Keratinocyte (primary cell): ENCODE results near the gene ZFP3.
"Not testable (repeated sequence)": the region's sequence is repeated elsewhere in the genome, so short reads cannot be mapped to it uniquely, and the experiment has no call there.

ENCODE experiments used
- EZH2 ChIP-seq: IDR thresholded peaks from one replicate; pipeline ENCODE4 v1.6.1; 2012; ENCODE audit warnings: inconsistent platforms, mild to moderate bottlenecking, low read length, moderate library complexity
- TF ChIP-seq, protein P1 (sequence below), 3 experiments: IDR thresholded peaks in 1 of 3; conservative IDR thresholded peaks in 1 of 3; optimal IDR thresholded peaks in 1 of 3; 2 replicates in 2 of 3; 3 replicates in 1 of 3; pipeline versions ENCODE3 to v1.5.1; 2011; ENCODE audit warnings: low read length in 3 of 3, mild to moderate bottlenecking in 3 of 3, moderate library complexity in 2 of 3, control low read depth in 1 of 3, inconsistent platforms in 1 of 3; ENCODE audit not compliant: insufficient read depth in 2 of 3; ENCODE audit errors: extremely low read depth in 1 of 3

DNA sequence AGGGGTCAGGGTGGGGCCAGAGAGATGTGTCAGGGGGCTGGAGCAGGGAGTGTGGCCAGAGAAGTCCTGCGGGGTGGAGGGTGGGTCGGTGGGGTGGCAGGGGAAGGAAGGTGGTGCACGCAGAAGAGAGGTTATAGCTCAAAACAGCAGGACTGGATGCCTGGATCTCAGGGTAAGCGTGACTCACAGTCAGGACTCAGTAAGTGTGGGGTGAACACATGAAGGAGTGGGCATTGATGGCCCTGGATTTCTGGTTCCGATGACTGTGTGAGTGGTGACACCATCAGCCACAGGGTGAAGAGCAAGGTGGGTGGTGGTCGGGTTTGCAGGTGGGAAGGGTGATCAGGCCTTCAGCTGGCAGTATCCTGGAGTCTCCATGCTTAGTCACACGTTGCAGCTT, 43.8 kb downstream of the ZFP3 start:
- TF ChIP-seq, protein P1, sequence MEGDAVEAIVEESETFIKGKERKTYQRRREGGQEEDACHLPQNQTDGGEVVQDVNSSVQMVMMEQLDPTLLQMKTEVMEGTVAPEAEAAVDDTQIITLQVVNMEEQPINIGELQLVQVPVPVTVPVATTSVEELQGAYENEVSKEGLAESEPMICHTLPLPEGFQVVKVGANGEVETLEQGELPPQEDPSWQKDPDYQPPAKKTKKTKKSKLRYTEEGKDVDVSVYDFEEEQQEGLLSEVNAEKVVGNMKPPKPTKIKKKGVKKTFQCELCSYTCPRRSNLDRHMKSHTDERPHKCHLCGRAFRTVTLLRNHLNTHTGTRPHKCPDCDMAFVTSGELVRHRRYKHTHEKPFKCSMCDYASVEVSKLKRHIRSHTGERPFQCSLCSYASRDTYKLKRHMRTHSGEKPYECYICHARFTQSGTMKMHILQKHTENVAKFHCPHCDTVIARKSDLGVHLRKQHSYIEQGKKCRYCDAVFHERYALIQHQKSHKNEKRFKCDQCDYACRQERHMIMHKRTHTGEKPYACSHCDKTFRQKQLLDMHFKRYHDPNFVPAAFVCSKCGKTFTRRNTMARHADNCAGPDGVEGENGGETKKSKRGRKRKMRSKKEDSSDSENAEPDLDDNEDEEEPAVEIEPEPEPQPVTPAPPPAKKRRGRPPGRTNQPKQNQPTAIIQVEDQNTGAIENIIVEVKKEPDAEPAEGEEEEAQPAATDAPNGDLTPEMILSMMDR (optimal IDR thresholded peaks at IDR 0.05 in 1 of 3, IDR thresholded peaks at IDR 0.05 in 1 of 3, conservative IDR thresholded peaks at IDR 0.05 in 1 of 3; ENCODE audit: extremely low read depth in 1 of 3, insufficient read depth in 2 of 3, low read length in 3 of 3): not testable (repeated sequence)
- not testable (repeated sequence) for TF ChIP-seq EZH2
